IPS-18c (cell line): ENCODE results near the gene FGF7.

Source experiments
- H3K4me3 ChIP-seq: 2 replicates; pipeline ENCODE4 v1.7.0; 2013; ENCODE audit warnings: low read depth, mild to moderate bottlenecking, low read length, moderate library complexity; ENCODE audit not compliant: insufficient read depth
- H3K9me3 ChIP-seq: one replicate; pipeline ENCODE4 v1.6.1; 2013; ENCODE audit warnings: mild to moderate bottlenecking, low read length, moderate library complexity; ENCODE audit not compliant: control insufficient read depth, insufficient read depth

The FGF7 gene

GRCh38 chr15:49428409-49429095 is 5.5 kb downstream of the FGF7 start:
- Histone ChIP-seq H3K4me3 (no peak overlapping the region), H3K9me3 (no peaks in the 10 kb centered on the region)

- Histone ChIP-seq H3K9me3 (no peaks in the 10 kb centered on the region), H3K4me3 (no peak overlapping the region)
These were observed 7.0 kb downstream of the FGF7 start for GRCh38 chr15:49430046-49430445.

- Histone ChIP-seq H3K4me3 (no peak overlapping the region), H3K9me3 (no peaks in the 10 kb centered on the region)
These were observed 12.1 kb downstream of the FGF7 start for GRCh38 chr15:49435174-49435573.

GRCh38 chr15:49436751-49437150 is 13.7 kb downstream of the FGF7 start:
- H3K4me3 ChIP-seq = no peak overlapping the region

GRCh38 chr15:49438962-49439631 is 16.1 kb downstream of the FGF7 start:
- no peaks in the 10 kb centered on the region for H3K9me3 ChIP-seq
- no peak overlapping the region for H3K4me3 ChIP-seq

More at GRCh38 chr15:49436751-49437150, 13.7 kb downstream of the FGF7 start:
- no peaks in the 10 kb centered on the region for H3K9me3 ChIP-seq

- no peak overlapping the region for H3K4me3 ChIP-seq
- H3K9me3 ChIP-seq = no peaks in the 10 kb centered on the region
These were observed 16.8 kb downstream of the FGF7 start for GRCh38 chr15:49439678-49440395.

- Histone ChIP-seq H3K4me3 (no peak overlapping the region), H3K9me3 (no peaks in the 10 kb centered on the region)
These were observed 18.3 kb downstream of the FGF7 start for GRCh38 chr15:49441356-49441755.

- H3K4me3 ChIP-seq = no peak overlapping the region
These were observed 18.8 kb downstream of the FGF7 start for GRCh38 chr15:49441816-49442215.

GRCh38 chr15:49452595-49452994 is 29.6 kb downstream of the FGF7 start:
- no peak overlapping the region for H3K4me3 ChIP-seq
- no peaks in the 10 kb centered on the region for H3K9me3 ChIP-seq

More at GRCh38 chr15:49441816-49442215, 18.8 kb downstream of the FGF7 start:
- H3K9me3 ChIP-seq = no peaks in the 10 kb centered on the region

GRCh38 chr15:49456166-49456565 is 33.1 kb downstream of the FGF7 start:
- H3K4me3 ChIP-seq = no peak overlapping the region
- H3K9me3 ChIP-seq = no peaks in the 10 kb centered on the region

- no peak overlapping the region for H3K4me3 ChIP-seq
- no peaks in the 10 kb centered on the region for H3K9me3 ChIP-seq
These were observed 35.1 kb downstream of the FGF7 start for GRCh38 chr15:49458145-49458544.

- Histone ChIP-seq H3K4me3 (no peak overlapping the region), H3K9me3 (no peaks in the 10 kb centered on the region)
These were observed 37.4 kb downstream of the FGF7 start for GRCh38 chr15:49460411-49460941.

GRCh38 chr15:49462232-49462844 is 39.3 kb downstream of the FGF7 start:
- H3K4me3 ChIP-seq = no peak overlapping the region
- H3K9me3 ChIP-seq = no peaks in the 10 kb centered on the region

GRCh38 chr15:49464522-49464921 is 41.5 kb downstream of the FGF7 start:
- Histone ChIP-seq H3K9me3 (no peaks in the 10 kb centered on the region), H3K4me3 (no peak overlapping the region)

- Histone ChIP-seq H3K4me3 (no peak overlapping the region), H3K9me3 (no peaks in the 10 kb centered on the region)
These were observed 43.1 kb downstream of the FGF7 start for GRCh38 chr15:49466119-49466518.

GRCh38 chr15:49467746-49468480 is 44.9 kb downstream of the FGF7 start:
- no peak overlapping the region for H3K4me3 ChIP-seq

GRCh38 chr15:49468481-49468839 is 45.4 kb downstream of the FGF7 start:
- no peaks in the 10 kb centered on the region for H3K9me3 ChIP-seq
- H3K4me3 ChIP-seq = no peak overlapping the region

More at GRCh38 chr15:49467746-49468480, 44.9 kb downstream of the FGF7 start:
- no peaks in the 10 kb centered on the region for H3K9me3 ChIP-seq
